GM20431 (cell line): ENCODE results near the gene KLF6.
"Not testable (repeated sequence)": the region's sequence is repeated elsewhere in the genome, so short reads cannot be mapped to it uniquely, and the experiment has no call there.

Experiments used
- in situ Hi-C: fragments of 300-500 bp; cut with MseI, MboI; formaldehyde crosslinking; loops from one replicate; pipeline ENCODE4 v1.15.0; 2020; ENCODE audit warnings: low sequenced_read_pairs; ENCODE audit not compliant: unreplicated experiment

KLF6 gene

DNA sequence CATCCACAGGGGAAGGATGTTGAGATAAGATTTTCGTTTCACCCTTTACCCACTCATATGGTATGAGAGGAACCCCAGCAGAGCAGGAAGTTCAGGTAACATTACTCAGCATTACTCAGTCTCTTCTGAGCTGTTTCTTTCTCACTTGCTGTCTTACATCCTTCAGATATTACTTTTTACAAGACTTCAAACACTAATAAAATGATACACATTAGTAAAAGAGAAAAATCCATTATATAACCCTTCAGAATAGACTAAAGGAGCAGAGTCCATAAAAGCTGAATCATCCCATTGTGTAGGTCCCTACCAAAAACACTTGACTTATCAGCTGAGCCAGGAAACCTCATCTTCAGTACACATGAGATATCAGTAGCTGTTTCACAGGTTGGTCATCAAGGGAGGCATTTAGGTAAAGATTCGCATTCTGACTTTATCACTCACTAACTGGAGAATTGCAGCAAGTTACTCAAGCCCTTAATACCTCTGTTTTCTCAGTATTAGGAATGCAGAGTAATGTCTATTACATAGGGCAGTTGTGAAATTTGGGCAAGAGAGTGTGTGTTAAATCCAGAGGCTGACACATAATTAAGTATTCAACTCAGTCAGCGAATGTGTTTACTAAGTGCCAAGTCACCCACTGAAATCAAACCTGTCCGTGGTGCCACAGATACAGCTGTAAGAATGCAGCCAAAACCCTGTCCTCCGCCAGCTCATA, 44.7 kb downstream of the KLF6 start:
- in situ Hi-C loops: no loop called here

DNA sequence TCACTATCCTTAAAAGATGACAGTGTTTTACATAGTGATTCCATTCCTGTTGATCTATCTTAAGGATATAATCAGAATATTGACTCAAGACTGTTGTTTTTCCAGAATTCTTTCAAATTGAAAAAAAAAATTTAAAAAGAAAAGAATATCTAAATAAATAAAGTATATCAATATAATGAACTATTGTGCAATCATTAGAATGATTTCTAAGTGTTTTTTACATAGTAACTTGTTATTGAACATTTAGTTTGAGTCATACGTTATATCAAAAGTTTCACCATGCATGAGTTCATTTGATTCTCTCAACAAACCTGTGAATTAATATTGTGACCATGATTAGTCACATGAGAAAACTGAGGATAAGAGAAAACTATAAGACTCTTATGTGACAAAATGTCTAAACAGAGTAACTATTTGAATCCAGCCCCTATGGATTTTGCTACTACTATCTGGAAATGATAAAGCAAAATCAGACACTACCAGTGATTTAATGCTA, 46.1 kb downstream of the KLF6 start:
- in situ Hi-C loops: no loop called here

DNA sequence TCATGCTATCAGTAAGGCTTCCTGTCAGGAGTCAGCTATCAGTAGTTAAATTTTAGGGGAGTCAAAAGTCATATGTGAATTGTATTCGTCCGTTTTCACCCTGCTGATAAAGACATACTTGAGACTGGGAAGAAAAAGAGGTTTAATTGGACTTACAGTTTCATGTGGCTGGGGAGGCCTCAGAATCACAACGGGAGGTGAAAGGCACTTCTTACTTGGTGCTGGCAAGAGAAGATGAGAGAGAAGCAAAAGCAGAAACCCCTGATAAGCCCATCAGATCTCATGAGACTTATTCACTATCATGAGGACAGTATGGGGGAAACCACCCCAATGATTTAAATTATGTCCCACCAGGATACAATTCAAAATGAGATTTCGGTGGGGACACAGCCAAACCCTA, 47.1 kb downstream of the KLF6 start:
- in situ Hi-C loops: no loop called here

DNA sequence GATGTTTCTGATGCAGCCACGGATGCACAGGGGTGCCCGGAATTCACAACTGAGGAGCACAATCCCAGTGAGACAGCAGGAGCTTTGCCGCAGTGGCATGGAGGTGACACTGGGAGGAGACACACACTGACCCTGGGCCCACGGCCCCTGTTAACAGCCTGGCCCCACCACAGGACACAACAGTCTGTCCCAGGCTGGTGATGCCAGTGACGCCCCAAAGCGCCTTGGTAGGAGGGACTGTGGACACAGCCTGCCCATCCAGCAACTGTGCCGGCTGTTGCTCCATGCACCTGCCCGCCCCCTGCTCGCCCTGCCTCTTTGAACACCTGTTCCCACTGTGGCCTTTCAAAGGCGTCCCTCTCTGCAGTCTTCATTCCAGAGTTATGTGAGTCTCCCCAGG, 49.8 kb downstream of the KLF6 start:
- in situ Hi-C loops: no loop called here

DNA sequence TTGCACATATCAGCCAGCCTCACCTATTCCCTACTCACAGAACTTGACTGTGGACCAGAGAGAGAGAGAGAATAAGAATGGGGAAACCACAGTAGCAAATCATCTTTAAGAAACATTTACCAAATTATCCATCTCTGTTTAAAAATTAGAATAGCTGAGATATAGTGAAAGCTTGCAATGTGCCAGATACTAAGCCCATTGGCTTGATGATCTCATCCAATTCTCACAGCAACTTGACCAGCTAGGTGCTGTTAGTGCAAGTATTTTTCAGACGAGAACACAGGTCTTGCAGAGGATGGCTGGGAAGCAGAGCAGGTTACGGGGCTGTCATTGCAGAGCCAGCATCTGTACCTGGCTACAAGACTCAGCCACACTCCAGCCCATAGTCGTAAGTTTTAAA, 50.9 kb downstream of the KLF6 start:
- in situ Hi-C loops: no loop called here

DNA sequence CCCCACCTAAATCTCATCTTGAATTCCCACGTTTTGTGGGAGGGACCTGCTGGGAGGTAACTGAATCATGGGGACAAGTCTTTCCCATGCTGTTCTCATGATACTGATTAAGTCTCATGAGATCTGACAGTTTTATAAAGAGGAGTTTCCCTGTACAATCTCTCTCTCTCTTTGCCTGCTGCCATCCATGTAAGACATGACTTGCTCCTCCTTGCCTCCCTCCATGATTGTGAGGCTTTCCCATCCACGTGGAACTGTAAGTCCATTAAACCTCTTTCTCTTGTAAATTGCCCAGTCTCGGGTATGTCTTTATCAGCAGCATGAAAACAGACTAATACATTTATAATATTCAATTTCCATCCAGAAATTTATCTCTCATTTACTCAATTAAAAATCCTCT, 52.8 kb downstream of the KLF6 start:
- in situ Hi-C loops: not testable (repeated sequence)

DNA sequence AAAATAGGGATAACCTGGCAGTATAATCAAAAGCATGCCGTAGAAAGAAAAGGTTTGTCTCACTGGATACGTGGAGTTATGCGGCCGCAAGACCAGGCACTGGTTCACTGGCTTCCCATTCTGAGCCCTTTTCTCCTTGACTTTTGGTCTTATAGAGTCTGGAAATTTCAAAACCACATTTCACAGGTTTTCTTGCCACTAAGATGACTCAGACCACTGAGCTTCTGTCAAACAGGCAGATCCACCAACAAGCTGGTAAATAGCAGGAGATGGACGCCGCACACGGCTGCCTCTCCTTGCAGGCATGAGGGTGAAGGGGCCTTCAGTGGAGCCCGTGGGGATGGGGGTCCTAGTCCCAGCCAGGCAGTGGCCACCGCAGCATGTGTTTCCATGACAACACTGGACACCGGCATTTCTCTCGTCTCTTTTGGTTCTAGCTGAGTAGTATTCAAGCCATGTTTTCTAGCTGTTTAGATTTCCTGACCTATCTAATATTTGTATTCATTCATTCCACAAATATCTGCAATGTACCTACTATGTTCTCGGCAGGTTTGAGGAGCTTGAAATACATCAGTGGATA, 55.5 kb downstream of the KLF6 start:
- in situ Hi-C loops: no loop called here

DNA sequence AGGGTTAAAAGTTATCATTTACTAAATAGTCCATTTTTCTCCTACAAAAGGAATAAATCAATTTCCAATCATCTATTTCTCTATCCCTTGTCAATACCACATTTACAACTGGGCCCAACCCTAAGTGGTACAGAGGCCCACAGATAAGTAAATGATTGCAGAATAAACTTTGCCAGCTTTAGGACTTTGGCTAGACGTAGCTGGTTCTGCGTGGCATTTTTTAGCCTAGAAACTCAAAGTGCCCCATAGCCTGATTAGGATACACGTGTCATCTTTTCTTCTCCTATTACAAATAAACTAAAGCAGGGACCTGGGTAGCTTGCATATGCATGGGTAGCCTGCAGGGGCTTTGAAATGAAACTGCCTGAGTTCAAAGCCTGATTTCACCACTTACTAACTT, 56.4 kb downstream of the KLF6 start:
- in situ Hi-C loops: no loop called here

DNA sequence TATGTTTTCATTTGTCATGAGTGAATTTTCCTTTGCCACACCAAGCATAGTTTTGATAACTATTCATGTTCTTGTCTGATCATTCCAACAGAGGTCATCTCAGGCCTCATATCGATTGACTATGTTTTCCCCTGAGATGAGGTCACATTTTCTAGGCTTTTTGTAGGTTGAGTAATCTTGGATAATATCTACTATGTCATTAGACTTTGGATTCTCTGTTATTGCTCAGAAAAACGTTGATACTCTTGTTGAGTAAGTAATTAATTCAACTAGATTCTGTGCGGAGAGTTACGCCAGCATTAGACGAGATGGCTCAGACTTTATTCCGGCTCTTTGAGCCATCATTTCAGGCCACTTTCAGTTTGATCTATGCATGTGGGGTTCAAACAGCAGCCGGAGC, 57.7 kb downstream of the KLF6 start:
- in situ Hi-C loops: no loop called here
